Upper lobe of left lung (tissue), 4 donors: ENCODE results near the gene SETD2.

ENCODE experiments used
- CTCF ChIP-seq, 6 experiments: fragments of 450-650 bp in 4 of 6; fragments of 200-600 bp in 2 of 6; sonication (generic) in 2 of 6; IDR thresholded peaks; one replicate each; pipeline ENCODE4 v1.5.1; 2016 to 2019; ENCODE audit warnings: antibody characterized with exemption in 6 of 6
- POLR2A ChIP-seq, 4 donors: fragments of 450-650 bp; IDR thresholded peaks; one replicate each; pipeline ENCODE4 v1.5.1; 2016 to 2017; ENCODE audit warnings: antibody characterized with exemption in 4 of 4, mild to moderate bottlenecking in 2 of 4
- POLR2AphosphoS5 ChIP-seq, 2 donors: sonication (generic); formaldehyde crosslinking; IDR thresholded peaks; one replicate each; pipeline ENCODE4 v1.5.1; 2017; ENCODE audit warnings: antibody characterized with exemption in 2 of 2

GRCh38 chr3:47161983-47162696 lies 1.8 kb downstream of the SETD2 start:
- TF ChIP-seq POLR2AphosphoS5 (IDR thresholded peaks at IDR 0.05) (no peak), CTCF (IDR thresholded peaks at IDR 0.05) (no peak), POLR2A (IDR thresholded peaks at IDR 0.05) (no peak)
